Measurements from ENCODE around the gene CCDC85C. TPM values are rescaled to one million over a fixed set of nuclear protein-coding genes. Genes with fewer than 3 reads are reported as not detected.
A peak's percentile ranks its signal among the peaks of the same experiment; 100 is the strongest.

Gene CCDC85C
- total RNA-seq, 2 experiments from 2014 or later: 5.8 to 7.5 TPM

DNA sequence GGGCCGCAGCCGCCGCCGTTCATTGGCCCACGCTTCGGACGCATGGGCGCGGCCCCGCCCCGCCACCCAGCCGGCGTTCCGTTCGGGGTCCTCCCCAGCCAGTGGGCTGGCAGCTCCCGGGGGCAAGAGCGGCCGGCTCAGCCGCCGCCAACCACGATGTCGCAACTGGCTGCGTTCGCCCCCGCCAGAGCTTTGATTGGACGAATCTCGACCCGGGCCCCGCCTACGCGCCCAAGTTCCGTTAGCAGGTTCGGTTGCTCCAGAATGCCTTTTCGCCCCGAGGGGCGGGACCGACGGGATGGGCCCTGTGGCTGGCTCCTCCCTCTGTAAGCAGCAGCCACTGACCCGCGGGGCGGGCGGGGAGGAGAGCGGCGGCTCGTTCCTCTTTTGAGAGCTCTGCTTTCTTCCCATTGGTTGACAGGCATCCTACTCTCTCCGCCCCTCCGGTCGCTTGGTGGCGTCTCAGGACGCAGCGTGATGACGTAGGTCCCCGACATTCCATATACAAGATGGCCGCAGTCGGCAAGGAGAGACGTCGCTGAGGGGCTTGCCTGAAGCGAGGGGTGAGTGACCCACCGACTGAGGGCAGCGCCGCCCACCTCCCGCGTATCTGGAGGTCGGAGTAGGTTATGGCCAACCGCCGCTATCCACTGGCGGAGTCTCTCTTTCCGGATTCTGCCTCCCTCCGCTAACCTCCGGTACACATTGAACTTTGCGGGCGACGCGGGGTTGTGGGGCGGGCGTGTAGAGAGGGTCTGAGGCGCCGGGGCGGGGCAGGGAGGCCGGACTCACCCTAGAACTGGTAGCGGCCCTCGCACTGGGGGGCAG, 122.9 kb downstream of the CCDC85C start, which contains the start of gene CCNK:
CCNK (plus strand) TSS at position 493 of the 828 bp plus-strand sequence. CDS start 11,269 bp downstream, outside the sequence.
- peaks cover 20% of the 10 kb centered on the region for H3K36me3 Mint-ChIP-seq (ENCODE audit: low read depth)
- no peak for TF ChIP-seq CTCF (IDR thresholded peaks at IDR 0.05)

DNA sequence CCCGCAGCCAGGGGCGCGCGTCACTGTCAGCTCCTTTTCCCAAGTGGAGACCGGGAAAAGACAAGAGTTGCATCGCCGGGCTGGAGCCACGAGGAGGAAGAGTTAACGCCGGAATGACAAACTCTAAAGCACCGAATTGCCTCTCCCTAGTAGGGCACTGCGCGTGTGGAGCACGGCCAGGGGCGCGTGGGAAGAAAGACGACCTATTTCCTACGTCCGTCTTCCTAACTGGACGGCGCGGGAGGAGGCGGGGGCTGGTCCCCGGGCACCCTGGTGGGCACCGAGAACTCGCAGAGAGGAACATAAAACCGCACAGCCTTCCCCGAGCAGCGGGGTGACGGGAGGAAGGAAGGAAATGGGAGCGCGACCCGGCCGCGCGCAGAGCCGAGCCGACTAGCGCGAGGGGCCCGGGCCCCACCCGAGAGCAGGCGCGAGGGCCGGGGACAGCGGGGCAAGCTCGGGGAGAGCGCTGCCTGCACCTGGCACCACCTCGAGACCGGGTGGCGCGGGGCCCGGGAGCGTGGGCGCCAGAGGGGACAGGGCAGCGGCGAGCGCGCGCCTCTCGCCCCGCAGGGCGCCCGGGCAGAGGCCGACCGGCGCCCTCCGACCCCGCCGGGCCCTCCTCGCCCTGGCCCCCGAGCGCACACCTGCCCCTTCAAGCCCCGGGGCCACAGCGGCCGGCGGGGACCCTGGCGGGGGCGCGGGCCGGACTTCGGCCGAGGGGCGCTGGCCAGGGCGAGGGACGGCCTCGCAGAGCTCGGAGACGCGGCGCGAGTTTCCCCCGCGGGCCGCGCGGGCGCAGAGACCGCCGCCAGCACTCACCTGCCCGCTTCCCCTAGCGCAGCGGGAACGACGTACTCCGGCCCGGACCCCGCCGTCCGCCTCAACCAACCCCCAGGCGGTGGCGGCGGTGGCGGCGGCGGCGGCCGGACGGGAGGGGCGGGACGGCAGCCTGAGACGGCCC, 123.8 kb downstream of the CCDC85C start, which contains the start of gene SETD3:
SETD3 (minus strand) TSS at position 954 of the 964 bp plus-strand sequence. CDS start 15,054 bp downstream, outside the sequence.
- H3K9me3 ChIP-seq (ENCODE audit: control insufficient read depth in 1 of 2, insufficient read depth in 1 of 2, low read length in 2 of 2): no peaks in the 10 kb centered on the region
- ChIA-PET POLR2A (interaction anchor here (0.6 to 2.5 kb wide), 23 partner anchors 11 to 1337 kb away, joined by 3 to 66 read pairs (median 4); partner anchors contain the start of genes BCL11B, CCDC85C, CYP46A1 and EVL), CTCF (interaction anchor here (1.3 kb wide), 1 partner anchor 898 kb away, joined by 3 read pairs; no protein-coding TSS in a partner anchor)
- ATAC-seq (ENCODE audit: poor library complexity): no peak
- H3K27me3 ChIP-seq (ENCODE audit: control insufficient read depth in 1 of 2, insufficient read depth in 2 of 2, low read length in 2 of 2): no peaks in the 10 kb centered on the region
- peak in 13 of 14 experiments; percentile 2 to 64 (median 13) for DNase-seq
- Mint-ChIP-seq H3K36me3 (ENCODE audit: low read depth) (peaks cover 25% of the 10 kb centered on the region), H3K9me3 (no peaks in the 10 kb centered on the region), H3K27ac (peak within 1 kb of the TSS; percentile 94), H3K4me1 (ENCODE audit: low read depth) (peaks cover 73% of the 10 kb centered on the region), H3K27me3 (no peaks in the 10 kb centered on the region), H3K4me3 (peak within 1 kb of the TSS; percentile 97)
- peak within 1 kb of the TSS; percentile 96 for H3K4me3 ChIP-seq (ENCODE audit: low read length)
- intact Hi-C loops (cut with DNase I, micrococcal nuclease): loop anchor here (2.0 to 10.0 kb wide), 5 partner anchors 122 to 757 kb away; partner anchors contain the start of genes CCDC85C (in 2 of the 2) and YY1 (in 1 of the 2)
- H3K27ac ChIP-seq (ENCODE audit: low read depth in 1 of 2, low read length in 2 of 2): peak within 1 kb of the TSS; percentile 90 to 96
- H3K36me3 ChIP-seq (ENCODE audit: insufficient read depth, low read length): no peaks in the 10 kb centered on the region
- H3K4me1 ChIP-seq (ENCODE audit: insufficient read depth, low read length): peaks cover 27% of the 10 kb centered on the region
- TF ChIP-seq CTCF (IDR thresholded peaks at IDR 0.05): no peak

More for the DNA sequence above, 122.9 kb downstream of the CCDC85C start, which contains the start of gene CCNK:
- Histone ChIP-seq H3K9me3 (ENCODE audit: control insufficient read depth in 1 of 2, insufficient read depth in 1 of 2, low read length in 2 of 2) (no peaks in the 10 kb centered on the region), H3K4me3 (ENCODE audit: low read length) (peak within 1 kb of the TSS; percentile 96), H3K36me3 (ENCODE audit: insufficient read depth, low read length) (no peaks in the 10 kb centered on the region), H3K4me1 (ENCODE audit: insufficient read depth, low read length) (peaks cover 29% of the 10 kb centered on the region), H3K27ac (ENCODE audit: low read depth in 1 of 2, low read length in 2 of 2) (peak within 1 kb of the TSS; percentile 90 to 96), H3K27me3 (ENCODE audit: control insufficient read depth in 1 of 2, insufficient read depth in 2 of 2, low read length in 2 of 2) (no peaks in the 10 kb centered on the region)
- CTCF ChIA-PET: interaction anchor here (1.3 to 1.4 kb wide), 2 partner anchors 202 to 897 kb away, joined by 3 to 4 read pairs; no protein-coding TSS in a partner anchor
- no peaks in the 10 kb centered on the region for H3K27me3 Mint-ChIP-seq
- H3K9me3 Mint-ChIP-seq: no peaks in the 10 kb centered on the region
- POLR2A ChIA-PET: interaction anchor here (0.6 to 2.5 kb wide), 24 partner anchors 10 to 1338 kb away, joined by 3 to 66 read pairs (median 4); partner anchors contain the start of genes BCL11B, CCDC85C, CYP46A1 and EVL
- H3K27ac Mint-ChIP-seq: peak within 1 kb of the TSS; percentile 94
- peaks cover 74% of the 10 kb centered on the region for H3K4me1 Mint-ChIP-seq (ENCODE audit: low read depth)
- ATAC-seq (ENCODE audit: poor library complexity): peak; percentile 87
- H3K4me3 Mint-ChIP-seq: peak within 1 kb of the TSS; percentile 92
- DNase-seq: peak; percentile 100
- intact Hi-C loops (cut with DNase I, micrococcal nuclease): loop anchor here (2.0 to 10.0 kb wide), 5 partner anchors 121 to 756 kb away; partner anchors contain the start of genes CCDC85C (in 2 of the 2) and YY1 (in 1 of the 2)
